HCT116 (cell line): ENCODE results near the gene NEK5. TPM values are rescaled to one million over a fixed set of nuclear protein-coding genes. Genes with fewer than 3 reads are reported as not detected.

ENCODE experiments used
- ATAC-seq: fragments of 200-7000 bp; cut with Tn5 transposase; 2 replicates; pipeline ENCODE4 v1.9.1; 2020; ENCODE audit warnings: mild to moderate bottlenecking, moderate library complexity
- BruUV-seq: library from RNA; stranded (reverse); fragments of 400-500 nt; replicated peaks from 2 replicates; lab custom pipeline; 2021; lab: Mats Ljungman, UMichigan
- CTCF ChIA-PET: fragments of 300-600 bp; sonication (Branson Sonifier 250); formaldehyde crosslinking; loops from one replicate; lab custom pipeline; 2021; ENCODE audit warnings: antibody characterized with exemption; lab: Charles Lee
- POLR2A ChIA-PET: fragments of 300-600, 350-600 bp; sonication (Branson Sonifier 250); formaldehyde crosslinking; loops from one replicate; lab custom pipeline; 2021; ENCODE audit warnings: antibody characterized with exemption; lab: Charles Lee
- RAD21 ChIA-PET, 2 experiments: fragments of 300-600 bp; sonication (Branson Sonifier 250); formaldehyde crosslinking; loops; one replicate each; lab custom pipeline; 2023; ENCODE audit warnings: low total read pairs in 2 of 2; ENCODE audit not compliant: uncharacterized antibody in 2 of 2, unreplicated experiment in 2 of 2, low non-redundant PET in 1 of 2; lab: Charles Lee
- DNase-seq: peaks from one replicate; pipeline ENCODE4 v3.0.0-alpha.2; 2010; ENCODE audit warnings: low read depth, low spot score
- H2AFZ ChIP-seq: fragments of 200-600 bp; shearing (Covaris generic), sonication (generic); 2 replicates; pipeline ENCODE4 v1.6.1; 2017; ENCODE audit warnings: low read depth, mixed run types, mixed read lengths, antibody characterized with exemption, low read length; ENCODE audit not compliant: poor library complexity, severe bottlenecking
- H3K27ac ChIP-seq: 2 replicates; pipeline ENCODE4 v1.5.1; 2012; ENCODE audit warnings: low read depth, low read length
- H3K27me3 ChIP-seq: fragments of 200-600 bp; sonication (generic); 2 replicates; pipeline ENCODE4 v1.6.1; 2016; ENCODE audit warnings: mixed run types, low read length, mixed read lengths; ENCODE audit not compliant: insufficient read depth
- H3K36me3 ChIP-seq, 2 experiments: fragments of 200-500 bp in 1 of 2; fragments of 200-600 bp in 1 of 2; sonication (Bioruptor generic) in 1 of 2; sonication (generic) in 1 of 2; 2 replicates each; pipeline versions ENCODE4 v1.5.1 to v1.6.1; 2014 to 2016; ENCODE audit warnings: low read length in 2 of 2, inconsistent platforms in 1 of 2, mixed read lengths in 1 of 2, mixed run types in 1 of 2; ENCODE audit not compliant: insufficient read depth in 2 of 2, control insufficient read depth in 1 of 2
- H3K4me1 ChIP-seq, 2 experiments: fragments of 200-600 bp in 1 of 2; sonication (generic) in 1 of 2; 2 replicates each; pipeline versions ENCODE4 v1.5.1 to v1.6.1; 2012 to 2017; ENCODE audit warnings: low read length in 2 of 2, inconsistent platforms in 1 of 2, mild to moderate bottlenecking in 1 of 2, mixed read lengths in 1 of 2, mixed run types in 1 of 2, moderate library complexity in 1 of 2; ENCODE audit not compliant: insufficient read depth in 2 of 2, control insufficient read depth in 1 of 2
- H3K4me2 ChIP-seq: fragments of 200-600 bp; sonication (generic); 2 replicates; pipeline ENCODE4 v1.6.1; 2017; ENCODE audit warnings: mixed run types, low read length, mixed read lengths
- H3K4me3 ChIP-seq, 2 experiments: fragments of 200-600 bp in 1 of 2; sonication (generic) in 1 of 2; replicated peaks in 1 of 2; 2 replicates each; pipeline ENCODE4 v1.5.1; 2011 to 2016; ENCODE audit warnings: low read length in 2 of 2, control low read depth in 1 of 2, low read depth in 1 of 2, mild to moderate bottlenecking in 1 of 2, mixed read lengths in 1 of 2, mixed run types in 1 of 2
- H3K79me2 ChIP-seq: fragments of 200-600 bp; sonication (generic); 2 replicates; pipeline ENCODE4 v1.6.1; 2017; ENCODE audit warnings: mild to moderate bottlenecking, mixed run types, low read length, moderate library complexity, mixed read lengths; ENCODE audit not compliant: insufficient read depth
- H3K9ac ChIP-seq: fragments of 200-600 bp; sonication (generic); 2 replicates; pipeline ENCODE4 v1.6.1; 2016; ENCODE audit warnings: low read length, mixed read lengths
- H3K9me2 ChIP-seq: fragments of 200-600 bp; sonication (generic), shearing (Covaris generic); 2 replicates; pipeline ENCODE4 v1.6.1; 2017; ENCODE audit warnings: mixed run types, mild to moderate bottlenecking, moderate library complexity; ENCODE audit not compliant: insufficient read depth
- H3K9me3 ChIP-seq, 2 experiments: fragments of 200-500 bp in 1 of 2; fragments of 200-600 bp in 1 of 2; sonication (Bioruptor generic) in 1 of 2; sonication (generic) in 1 of 2; 2 replicates each; pipeline ENCODE4 v1.6.1; 2014 to 2017; ENCODE audit warnings: low read length in 2 of 2, mixed read lengths in 2 of 2, inconsistent platforms in 1 of 2, low read depth in 1 of 2, mild to moderate bottlenecking in 1 of 2, mixed run types in 1 of 2, moderate library complexity in 1 of 2; ENCODE audit not compliant: control insufficient read depth in 1 of 2, insufficient read depth in 1 of 2
- H4K20me1 ChIP-seq: fragments of 200-600 bp; sonication (generic), shearing (Covaris generic); 2 replicates; pipeline ENCODE4 v1.6.1; 2017; ENCODE audit warnings: mixed run types, mild to moderate bottlenecking, moderate library complexity; ENCODE audit not compliant: insufficient read depth
- CBX3 ChIP-seq: IDR thresholded peaks from 2 replicates; pipeline ENCODE4 v1.6.1; 2012; ENCODE audit warnings: low read depth
- CEBPB ChIP-seq: IDR thresholded peaks from 2 replicates; pipeline ENCODE4 v1.6.1; 2012; ENCODE audit warnings: low read depth
- CTCF ChIP-seq, 3 experiments: fragments of 200-600 bp in 1 of 3; sonication (generic) in 1 of 3; IDR thresholded peaks in 2 of 3; conservative IDR thresholded peaks in 1 of 3; 2 replicates each; pipeline ENCODE4 v1.5.1; 2012 to 2017; ENCODE audit warnings: low read depth in 2 of 3, low read length in 2 of 3, antibody characterized with exemption in 1 of 3, borderline replicate concordance in 1 of 3, control low read depth in 1 of 3, mild to moderate bottlenecking in 1 of 3, mixed read lengths in 1 of 3, mixed run types in 1 of 3, moderate library complexity in 1 of 3; ENCODE audit not compliant: insufficient read depth in 1 of 3
- FOSL1 ChIP-seq: IDR thresholded peaks from 2 replicates; pipeline ENCODE4 v1.6.1; 2012; ENCODE audit warnings: low read depth
- SRF ChIP-seq: IDR thresholded peaks from 2 replicates; pipeline ENCODE4 v1.6.1; 2012; ENCODE audit warnings: low read depth
- TCF7L2 ChIP-seq: IDR thresholded peaks from 2 replicates; pipeline ENCODE4 v1.7.0; 2011; ENCODE audit warnings: borderline replicate concordance, inconsistent platforms; ENCODE audit not compliant: insufficient read depth, insufficient read length; ENCODE audit errors: extremely low read depth
- ZFX ChIP-seq: fragments of 450-650 bp; IDR thresholded peaks from 2 replicates; pipeline ENCODE4 v1.6.1; 2017
- intact Hi-C: fragments of 100-400 bp; cut with micrococcal nuclease; formaldehyde crosslinking; loops from 2 replicates; pipeline ENCODE4 v1.10.0; 2022
- total RNA-seq: library from RNA; stranded (reverse); gene quantifications from one replicate; pipeline ENCODE4 v1.2.1, GENCODE V29; 2021; ENCODE audit not compliant: unreplicated experiment

The NEK5 gene
- total RNA-seq, 1 experiment from 2014 or later, result 1.5 TPM

GRCh38 chr13:51993713-51994112 lies 135.2 kb downstream of the NEK5 start:
- intact Hi-C loops, result no loop called here
- POLR2A ChIA-PET, result no interaction called here
- no peak overlapping the region for H2AFZ ChIP-seq
- no peak overlapping the region for H3K27ac ChIP-seq
- no peaks in the 10 kb centered on the region for H3K36me3 ChIP-seq
- no peak overlapping the region for H3K4me3 ChIP-seq
- H3K4me1 ChIP-seq, result peaks cover 0 to 5% of the 10 kb centered on the region in 2 experiments; a peak in 1 of 4 replicates
- RAD21 ChIA-PET, result no interaction called here
- no peaks in the 10 kb centered on the region for H3K9me3 ChIP-seq
- CTCF ChIA-PET, result no interaction called here
- no peaks in the 10 kb centered on the region for H4K20me1 ChIP-seq
- ATAC-seq (no peak), DNase-seq (no peak)
- TF ChIP-seq CBX3, result no peak
- TF ChIP-seq CEBPB, result no peak
- TF ChIP-seq ZFX, result no peak
- no peak overlapping the region for H3K9ac ChIP-seq
- no peak overlapping the region for H3K4me2 ChIP-seq
- H3K27me3 ChIP-seq, result no peaks in the 10 kb centered on the region
- no peaks in the 10 kb centered on the region for H3K9me2 ChIP-seq
- no peaks in the 10 kb centered on the region for H3K79me2 ChIP-seq
- no TSS peak for BruUV-seq

DNA sequence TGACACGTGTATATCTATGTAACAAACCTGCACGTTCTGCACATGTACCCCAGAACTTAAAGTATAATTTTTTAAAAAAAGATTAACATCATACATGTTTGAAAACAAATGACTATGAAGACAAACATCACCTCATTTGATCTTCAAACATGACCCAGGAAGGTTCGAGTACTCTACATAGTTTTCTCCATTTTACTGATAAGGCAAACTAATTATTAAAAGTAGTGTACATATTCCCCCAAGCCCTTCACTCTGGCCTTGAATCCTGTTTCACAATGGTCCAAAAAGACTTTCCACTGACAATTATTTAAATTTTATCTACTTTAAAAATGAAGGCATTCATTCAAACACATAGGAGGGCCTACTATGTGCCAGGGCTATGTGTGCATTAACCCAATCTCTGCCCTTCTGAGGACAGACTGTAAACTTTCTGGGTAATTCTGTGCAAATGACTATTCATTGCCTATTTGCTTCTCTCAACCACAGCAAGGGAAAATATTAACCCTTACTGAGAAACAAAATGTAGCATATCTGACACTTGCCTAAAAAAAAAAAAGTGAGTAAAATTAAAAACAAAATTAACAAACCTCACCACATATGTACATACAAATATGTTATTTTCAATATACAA lies 139.8 kb downstream of the NEK5 start:
- ChIA-PET POLR2A (no interaction called here), CTCF (no interaction called here), RAD21 (interaction anchor here in 1 of 2 experiments (0.6 kb wide), 1 partner anchor 166 kb away, joined by 3 read pairs; no protein-coding TSS in a partner anchor)
- Histone ChIP-seq H3K4me2 (no peak overlapping the region), H3K4me3 (no peak overlapping the region), H3K9me2 (no peaks in the 10 kb centered on the region), H2AFZ (no peak overlapping the region), H3K4me1 (no peaks in the 10 kb centered on the region), H3K79me2 (no peaks in the 10 kb centered on the region), H4K20me1 (no peaks in the 10 kb centered on the region), H3K36me3 (no peaks in the 10 kb centered on the region), H3K27me3 (no peaks in the 10 kb centered on the region), H3K9ac (no peak overlapping the region), H3K9me3 (no peaks in the 10 kb centered on the region), H3K27ac (no peak overlapping the region)
- intact Hi-C loops, result no loop called here
- ATAC-seq (no peak), DNase-seq (no peak)
- BruUV-seq, result no TSS peak
- TF ChIP-seq CTCF (IDR thresholded peaks at IDR 0.05 in 2 of 3, conservative IDR thresholded peaks at IDR 0.05 in 1 of 3; ENCODE audit: borderline replicate concordance in 1 of 3, insufficient read depth in 1 of 3, low read depth in 2 of 3, low read length in 2 of 3), result no peak
- TF ChIP-seq SRF, result no peak
- TF ChIP-seq FOSL1, result no peak
- TF ChIP-seq TCF7L2, result no peak

Other genes starting within 250 kb of the NEK5 start
- 10.3 TPM for gene ATP7B, start 117.6 kb downstream of the NEK5 start, total RNA-seq
- gene ALG11, start 116.7 kb downstream of the NEK5 start, total RNA-seq, result 22.6 TPM
- 9.0 TPM for gene UTP14C, start 104.4 kb downstream of the NEK5 start, total RNA-seq
- 15.7 TPM for gene NEK3, start 30.5 kb upstream of the NEK5 start, total RNA-seq